Epithelial cell of prostate (primary cell): Measurements from ENCODE around the gene CLCC1.
"Not testable (repeated sequence)": the region's sequence is repeated elsewhere in the genome, so short reads cannot be mapped to it uniquely, and the experiment has no call there.

ENCODE experiments used
- DNase-seq: peaks from one replicate; pipeline ENCODE4 v3.0.0-alpha.2; 2011; ENCODE audit warnings: low read depth, low spot score
- H3K27ac ChIP-seq: fragments of 450-650 bp; 2 replicates; pipeline ENCODE4 v1.5.1; 2017; ENCODE audit warnings: mild to moderate bottlenecking

The CLCC1 gene

GRCh38 chr1:108927565-108927964, 35.7 kb downstream of the CLCC1 start:
- DNase-seq, H3K27ac ChIP-seq: not testable (repeated sequence)

- DNase-seq, result no peak
- H3K27ac ChIP-seq, result no peak overlapping the region
These were observed 37.4 kb downstream of the CLCC1 start for GRCh38 chr1:108925920-108926319.

DNA sequence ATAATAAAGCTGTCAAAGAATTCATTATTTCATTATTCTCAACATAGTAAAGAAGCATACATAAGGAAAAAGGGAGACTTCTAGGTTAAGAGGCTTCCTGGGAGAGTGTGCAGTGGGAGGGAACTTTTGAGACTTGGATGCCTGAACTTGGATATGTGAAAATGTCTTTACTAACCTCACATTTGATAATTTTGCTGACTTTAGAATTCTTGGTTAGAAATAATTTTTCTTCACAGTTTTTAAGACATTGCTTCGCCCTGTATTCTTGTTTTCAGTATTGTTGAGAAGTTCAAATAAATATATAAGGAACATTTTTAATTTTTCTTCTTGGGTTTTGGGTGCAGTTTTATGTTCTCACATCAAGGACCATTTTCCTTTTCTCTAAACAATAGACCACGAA, 46.5 kb downstream of the CLCC1 start:
- no peak for DNase-seq

More for the DNA sequence above, 46.5 kb downstream of the CLCC1 start:
- no peak overlapping the region for H3K27ac ChIP-seq
